Fibroblast of mammary gland (primary cell): Measurements from ENCODE around the gene LYSMD3.

ENCODE experiments used
- DNase-seq: peaks from one replicate; pipeline ENCODE4 v3.0.0-alpha.2; 2010; ENCODE audit warnings: low read depth
- H3K4me3 ChIP-seq: 2 replicates; pipeline ENCODE4 v1.5.1; 2011; ENCODE audit warnings: low read depth, mild to moderate bottlenecking, low read length, moderate library complexity; ENCODE audit not compliant: control insufficient read depth
- TF ChIP-seq, protein P1 (sequence below): conservative IDR thresholded peaks from 2 replicates; pipeline ENCODE4 v1.5.1; 2011; ENCODE audit warnings: low read depth, low read length, inconsistent platforms; ENCODE audit not compliant: control insufficient read depth, insufficient read depth

The LYSMD3 gene

DNA sequence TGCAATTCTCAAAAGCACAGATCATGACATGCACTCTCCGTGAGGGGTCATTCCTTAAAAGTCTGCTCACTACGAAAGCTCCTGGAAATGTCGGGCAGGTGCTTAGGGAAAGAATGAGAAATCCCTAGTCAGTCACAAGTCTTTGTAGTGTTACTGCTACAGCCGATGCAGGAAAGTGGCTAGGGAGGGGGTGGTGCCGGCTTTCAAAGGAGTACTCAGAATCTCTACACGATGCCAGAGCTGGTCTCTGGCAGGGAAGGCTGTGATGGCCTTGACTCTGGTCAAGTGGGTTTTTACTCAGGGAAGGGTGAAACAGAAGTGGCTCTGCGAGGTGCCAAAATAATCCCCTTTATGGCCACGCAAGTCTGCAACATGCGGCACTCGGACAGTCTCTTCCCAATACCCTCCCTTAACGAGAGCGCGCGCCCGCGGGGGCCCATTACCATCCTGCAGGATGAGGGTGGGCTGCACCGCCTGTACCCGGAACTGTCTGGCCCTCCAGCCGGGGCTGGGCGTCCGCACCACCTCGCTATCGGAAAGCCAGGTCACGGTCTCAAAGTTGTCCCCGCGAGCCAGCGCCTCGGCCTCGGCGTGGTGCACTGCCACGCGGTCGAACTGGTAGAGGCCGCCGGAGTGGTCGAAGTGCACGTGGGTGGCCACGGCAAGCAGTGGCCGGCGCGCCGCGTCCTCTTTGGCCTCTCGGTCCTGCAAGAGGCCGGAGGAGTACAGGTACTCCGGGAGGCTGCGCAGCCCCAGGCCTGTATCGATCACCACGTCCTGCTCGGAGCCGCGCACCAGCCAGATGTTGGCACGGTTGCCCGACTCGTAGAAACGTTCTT, 55.8 kb downstream of the LYSMD3 start:
- TF ChIP-seq, protein P1, sequence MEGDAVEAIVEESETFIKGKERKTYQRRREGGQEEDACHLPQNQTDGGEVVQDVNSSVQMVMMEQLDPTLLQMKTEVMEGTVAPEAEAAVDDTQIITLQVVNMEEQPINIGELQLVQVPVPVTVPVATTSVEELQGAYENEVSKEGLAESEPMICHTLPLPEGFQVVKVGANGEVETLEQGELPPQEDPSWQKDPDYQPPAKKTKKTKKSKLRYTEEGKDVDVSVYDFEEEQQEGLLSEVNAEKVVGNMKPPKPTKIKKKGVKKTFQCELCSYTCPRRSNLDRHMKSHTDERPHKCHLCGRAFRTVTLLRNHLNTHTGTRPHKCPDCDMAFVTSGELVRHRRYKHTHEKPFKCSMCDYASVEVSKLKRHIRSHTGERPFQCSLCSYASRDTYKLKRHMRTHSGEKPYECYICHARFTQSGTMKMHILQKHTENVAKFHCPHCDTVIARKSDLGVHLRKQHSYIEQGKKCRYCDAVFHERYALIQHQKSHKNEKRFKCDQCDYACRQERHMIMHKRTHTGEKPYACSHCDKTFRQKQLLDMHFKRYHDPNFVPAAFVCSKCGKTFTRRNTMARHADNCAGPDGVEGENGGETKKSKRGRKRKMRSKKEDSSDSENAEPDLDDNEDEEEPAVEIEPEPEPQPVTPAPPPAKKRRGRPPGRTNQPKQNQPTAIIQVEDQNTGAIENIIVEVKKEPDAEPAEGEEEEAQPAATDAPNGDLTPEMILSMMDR: no peak
- DNase-seq: peak; percentile 28
- peak overlapping the region; percentile 88 for H3K4me3 ChIP-seq

DNA sequence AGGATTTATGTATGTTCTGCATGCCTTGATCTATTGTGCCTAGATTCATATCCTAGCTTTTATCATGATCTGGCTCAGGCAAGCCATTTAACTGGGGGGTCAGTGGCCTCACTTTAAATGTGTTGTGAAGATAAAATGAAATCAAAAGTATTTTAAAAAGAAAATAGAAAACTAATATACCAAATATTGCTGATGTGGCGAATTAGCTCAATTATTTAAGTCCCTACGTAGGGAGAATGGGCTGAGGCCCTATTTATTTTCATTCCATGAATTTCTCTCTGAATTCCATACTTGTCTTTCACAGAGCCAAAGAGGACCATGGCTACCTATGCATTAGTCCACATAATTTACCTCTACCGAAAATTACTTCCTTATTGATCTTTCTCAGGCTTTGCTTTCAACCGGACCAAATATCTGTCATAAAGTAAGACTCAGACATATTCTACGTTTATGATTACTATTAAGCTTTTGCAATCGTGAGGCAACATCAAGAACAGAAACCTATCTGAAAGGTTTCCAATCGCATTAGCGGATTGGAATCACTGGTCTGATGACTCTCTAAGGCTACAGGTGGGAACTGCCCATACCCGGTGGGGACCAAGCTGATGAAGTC, 56.5 kb downstream of the LYSMD3 start:
- peak overlapping the region; percentile 88 for H3K4me3 ChIP-seq
- TF ChIP-seq, protein P1: no peak
- no peak for DNase-seq
